ENCODE results near the gene ODAD2.

Gene ODAD2

GRCh38 chr10:27884185-27884641 lies 114.7 kb downstream of the ODAD2 start:
- Histone ChIP-seq H3K27ac (no peak overlapping the region), H3K4me3 (no peak overlapping the region)

- Histone ChIP-seq H3K27ac (no peak overlapping the region), H3K4me3 (no peak overlapping the region)
Measured at GRCh38 chr10:27878281-27878680, 120.6 kb downstream of the ODAD2 start.

GRCh38 chr10:27865221-27865635 lies 133.7 kb downstream of the ODAD2 start:
- no peak overlapping the region for H3K4me3 ChIP-seq
- no peak overlapping the region for H3K27ac ChIP-seq

GRCh38 chr10:27861781-27862180 lies 137.1 kb downstream of the ODAD2 start:
- no peak overlapping the region for H3K27ac ChIP-seq
- H3K4me3 ChIP-seq = no peak overlapping the region

GRCh38 chr10:27857616-27858015 lies 141.3 kb downstream of the ODAD2 start:
- Histone ChIP-seq H3K27ac (no peak overlapping the region), H3K4me3 (no peak overlapping the region)

- Histone ChIP-seq H3K4me3 (no peak overlapping the region), H3K27ac (no peak overlapping the region)
Measured at GRCh38 chr10:27844223-27844622, 154.7 kb downstream of the ODAD2 start.

- Histone ChIP-seq H3K27ac (no peak overlapping the region), H3K4me3 (no peak overlapping the region)
Measured at GRCh38 chr10:27838901-27839300, 160.0 kb downstream of the ODAD2 start.

- H3K4me3 ChIP-seq = no peak overlapping the region
- H3K27ac ChIP-seq = no peak overlapping the region
Measured at GRCh38 chr10:27838361-27838760, 160.5 kb downstream of the ODAD2 start.

GRCh38 chr10:27834476-27834875 lies 164.4 kb downstream of the ODAD2 start:
- H3K4me3 ChIP-seq = no peak overlapping the region
- no peak overlapping the region for H3K27ac ChIP-seq

GRCh38 chr10:27833792-27834191 lies 165.1 kb downstream of the ODAD2 start:
- H3K4me3 ChIP-seq = no peak overlapping the region
- no peak overlapping the region for H3K27ac ChIP-seq

GRCh38 chr10:27832826-27833225 lies 166.1 kb downstream of the ODAD2 start:
- Histone ChIP-seq H3K27ac (no peak overlapping the region), H3K4me3 (no peak overlapping the region)

- H3K27ac ChIP-seq = no peak overlapping the region
- no peak overlapping the region for H3K4me3 ChIP-seq
Measured at GRCh38 chr10:27826369-27826768, 172.5 kb downstream of the ODAD2 start.

GRCh38 chr10:27822301-27822700 lies 176.6 kb downstream of the ODAD2 start:
- Histone ChIP-seq H3K4me3 (no peak overlapping the region), H3K27ac (no peak overlapping the region)

GRCh38 chr10:27820637-27821036 lies 178.2 kb downstream of the ODAD2 start:
- no peak overlapping the region for H3K27ac ChIP-seq
- H3K4me3 ChIP-seq = no peak overlapping the region

GRCh38 chr10:27819781-27820531 lies 178.9 kb downstream of the ODAD2 start:
- no peak overlapping the region for H3K27ac ChIP-seq

GRCh38 chr10:27816320-27816719 lies 182.6 kb downstream of the ODAD2 start:
- H3K4me3 ChIP-seq = no peak overlapping the region
- H3K27ac ChIP-seq = no peak overlapping the region

More at GRCh38 chr10:27819781-27820531, 178.9 kb downstream of the ODAD2 start:
- H3K4me3 ChIP-seq = no peak overlapping the region

- no peak overlapping the region for H3K27ac ChIP-seq
- H3K4me3 ChIP-seq = no peak overlapping the region
Measured at GRCh38 chr10:27815846-27816245, 183.0 kb downstream of the ODAD2 start.

- no peak overlapping the region for H3K27ac ChIP-seq
- no peak overlapping the region for H3K4me3 ChIP-seq
Measured at GRCh38 chr10:27815261-27815660, 183.6 kb downstream of the ODAD2 start.

- Histone ChIP-seq H3K27ac (no peak overlapping the region), H3K4me3 (no peak overlapping the region)
Measured at GRCh38 chr10:27805180-27805579, 193.7 kb downstream of the ODAD2 start.

GRCh38 chr10:27804136-27804535 lies 194.7 kb downstream of the ODAD2 start:
- H3K27ac ChIP-seq = no peak overlapping the region
- H3K4me3 ChIP-seq = no peak overlapping the region

- Histone ChIP-seq H3K27ac (no peak overlapping the region), H3K4me3 (no peak overlapping the region)
Measured at GRCh38 chr10:27801171-27801785, 197.6 kb downstream of the ODAD2 start.

Measured in skin epidermis (tissue), 12 donors.